K562 (cell line): Measurements from ENCODE around the gene PPIL1. TPM values are rescaled to one million over a fixed set of nuclear protein-coding genes. Genes with fewer than 3 reads are reported as not detected.

Source experiments
- ATAC-seq: fragments of 200-7000 bp; cut with Tn5 transposase; 3 replicates; pipeline ENCODE4 v1.9.1; 2020; ENCODE audit warnings: moderate library complexity
- BruUV-seq: library from RNA; stranded (reverse); fragments of 400-500 nt; replicated peaks from 2 replicates; lab custom pipeline; 2021; lab: Mats Ljungman, UMichigan
- CTCF ChIA-PET: fragments of 300-600 bp; formaldehyde crosslinking; extraction: SDS; loops from one replicate; lab custom pipeline; 2021; ENCODE audit warnings: low intra/inter-chr PET ratio; lab: Yijun Ruan, JAX
- POLR2A ChIA-PET: fragments of 300-600, 350-650 bp; sonication (Branson Sonifier 250); formaldehyde crosslinking; extraction: SDS; loops from one replicate; lab custom pipeline; 2021; ENCODE audit warnings: antibody characterized with exemption, inconsistent platforms; lab: Yijun Ruan, JAX
- DNase-seq, 4 experiments: peaks; one replicate each; pipeline versions ENCODE4 v3.0.0 to v3.0.0-alpha.2; 2011 to 2018; ENCODE audit warnings: low spot score in 3 of 4, mixed read lengths in 3 of 4; ENCODE audit errors: extremely low read depth in 1 of 4
- FAIRE-seq: peaks from 2 replicates; lab custom pipeline; 2011; peaks lifted over from hg19 to GRCh38; lab: Jason Lieb, UNC
- H2AFZ ChIP-seq: 2 replicates; pipeline ENCODE4 v1.6.0; 2011; ENCODE audit warnings: low read depth, low read length, control low read depth, inconsistent platforms
- H3K27ac ChIP-seq: fragments of 200-600 bp; 3 replicates; pipeline ENCODE4 v1.8.0; 2011; ENCODE audit warnings: low read depth, mild to moderate bottlenecking, control low read depth, inconsistent platforms, low read length, moderate library complexity, mixed read lengths; ENCODE audit errors: extremely low read depth
- H3K27me3 ChIP-seq, 2 experiments: fragments of 300-600 bp in 1 of 2; 2 replicates in 1 of 2; 3 replicates in 1 of 2; pipeline versions ENCODE4 v1.6.0 to v1.8.0; 2011; ENCODE audit warnings: inconsistent platforms in 2 of 2, low read length in 2 of 2, mild to moderate bottlenecking in 1 of 2, mixed read lengths in 1 of 2, moderate library complexity in 1 of 2; ENCODE audit not compliant: control insufficient read depth in 2 of 2, insufficient read depth in 2 of 2
- H3K36me3 ChIP-seq: fragments of 300-600 bp; 3 replicates; pipeline ENCODE4 v1.8.0; 2011; ENCODE audit warnings: mild to moderate bottlenecking, low read length, inconsistent platforms; ENCODE audit not compliant: control insufficient read depth, insufficient read depth
- H3K4me1 ChIP-seq, 2 experiments: fragments of 200-600 bp in 1 of 2; replicated peaks in 1 of 2; 2 replicates in 1 of 2; 3 replicates in 1 of 2; pipeline versions ENCODE4 v1.5.1 to v1.8.0; 2011; ENCODE audit warnings: inconsistent platforms in 2 of 2, low read length in 2 of 2, mild to moderate bottlenecking in 1 of 2, mixed read lengths in 1 of 2, moderate library complexity in 1 of 2; ENCODE audit not compliant: control insufficient read depth in 2 of 2, insufficient read depth in 2 of 2
- H3K4me2 ChIP-seq: 2 replicates; pipeline ENCODE4 v1.6.1; 2011; ENCODE audit warnings: low read length, control low read depth, inconsistent platforms, mixed read lengths; ENCODE audit not compliant: insufficient read depth
- H3K4me3 ChIP-seq: fragments of 200-600 bp; sonication (generic), shearing (Covaris generic); 2 replicates; pipeline ENCODE4 v1.5.1; 2016; ENCODE audit warnings: control low read depth, inconsistent platforms
- H3K79me2 ChIP-seq: fragments of 200-600 bp; 3 replicates; pipeline ENCODE4 v1.8.0; 2011; ENCODE audit warnings: low read length, inconsistent platforms; ENCODE audit not compliant: control insufficient read depth, insufficient read depth
- H3K9ac ChIP-seq, 2 experiments: 2 replicates each; pipeline versions ENCODE4 v1.6.0 to v1.6.1; 2011; ENCODE audit warnings: low read depth in 2 of 2, low read length in 2 of 2, control low read depth in 1 of 2, inconsistent platforms in 1 of 2, mild to moderate bottlenecking in 1 of 2, mixed read lengths in 1 of 2; ENCODE audit not compliant: insufficient read depth in 1 of 2
- H3K9me1 ChIP-seq: one replicate; pipeline ENCODE4 v1.6.0; 2011; ENCODE audit warnings: inconsistent platforms, mild to moderate bottlenecking, low read length, moderate library complexity; ENCODE audit not compliant: control insufficient read depth, insufficient read depth
- H3K9me3 ChIP-seq: replicated peaks from 2 replicates; pipeline ENCODE4 v1.5.1; 2011; ENCODE audit warnings: low read depth, low read length, inconsistent platforms; ENCODE audit not compliant: control insufficient read depth, insufficient read depth
- H4K20me1 ChIP-seq: replicated peaks from 2 replicates; pipeline ENCODE4 v1.6.1; 2011; ENCODE audit warnings: low read length, inconsistent platforms, mixed read lengths; ENCODE audit not compliant: control insufficient read depth, insufficient read depth
- NR2C2 ChIP-seq, 2 experiments: fragments of 200-800 bp in 1 of 2; sonication (Bioruptor generic) in 1 of 2; sonication (generic) in 1 of 2; formaldehyde crosslinking in 1 of 2; IDR thresholded peaks; 2 replicates each; pipeline versions ENCODE4 v1.6.1 to v1.8.0; 2016 to 2022; ENCODE audit warnings: mild to moderate bottlenecking in 1 of 2, missing compliant biosample characterization in 1 of 2, missing genetic modification characterization in 1 of 2, missing genetic modification reagents in 1 of 2
- RAD51 ChIP-seq: fragments of 450-650 bp; IDR thresholded peaks from 2 replicates; pipeline ENCODE4 v1.7.1; 2016; ENCODE audit warnings: low read depth, mild to moderate bottlenecking, borderline replicate concordance
- WGBS: fragments of 100-300 bp; shearing (Covaris generic); methylation state at CpG from one replicate; pipeline ENCODE4 v1.1.6; 2016; ENCODE audit warnings: low coverage, mixed read lengths; ENCODE audit not compliant: insufficient coverage; ENCODE audit errors: missing lambda C conversion rate; 5-methylcytosine and 5-hydroxymethylcytosine counted together
- in situ Hi-C: fragments of 300-500 bp; cut with MboI; formaldehyde crosslinking; loops from 4 replicates; pipeline ENCODE4 v1.15.0; 2018; ENCODE audit warnings: inconsistent platforms, mixed read lengths
- intact Hi-C: fragments of 100-400 bp; cut with micrococcal nuclease; formaldehyde crosslinking; loops from 2 replicates; pipeline ENCODE4 v1.14.2; 2022
- polyA plus RNA-seq, 8 experiments: library from polyadenylated mRNA; depleted of rRNA in 4 of 8; stranded (reverse) in 5 of 8; unstranded in 3 of 8; fragments of >200 nt; fragmentation: Nextera tagmentation in 2 of 8; fragmentation: Illumina TruSeq in 1 of 8; extraction: Ambion mirVana in 2 of 8; extraction: Trizol in 1 of 8; gene quantifications; 2 replicates each; pipeline versions ENCODE4 v1.2.1 to v1.2.3, GENCODE V29; 2011 to 2014; ENCODE audit warnings: inconsistent platforms in 1 of 8, missing spikeins in 1 of 8
- total RNA-seq, 7 experiments: library from RNA; depleted of rRNA in 6 of 7; stranded (reverse); fragments of >200 nt in 6 of 7; fragmentation: Illumina TruSeq in 2 of 7; extraction: Trizol in 2 of 7; gene quantifications; 2 replicates each; pipeline versions ENCODE4 v1.2.1 to v1.2.3, GENCODE V29; 2011 to 2021; ENCODE audit warnings: low replicate concordance in 1 of 7

Gene PPIL1
- total and polyA plus RNA-seq, 9 of the 15 experiments (the other 6 are each of a cell fraction or from before 2014, with no cell fraction given): 65.8 to 205 (median 130) TPM

DNA sequence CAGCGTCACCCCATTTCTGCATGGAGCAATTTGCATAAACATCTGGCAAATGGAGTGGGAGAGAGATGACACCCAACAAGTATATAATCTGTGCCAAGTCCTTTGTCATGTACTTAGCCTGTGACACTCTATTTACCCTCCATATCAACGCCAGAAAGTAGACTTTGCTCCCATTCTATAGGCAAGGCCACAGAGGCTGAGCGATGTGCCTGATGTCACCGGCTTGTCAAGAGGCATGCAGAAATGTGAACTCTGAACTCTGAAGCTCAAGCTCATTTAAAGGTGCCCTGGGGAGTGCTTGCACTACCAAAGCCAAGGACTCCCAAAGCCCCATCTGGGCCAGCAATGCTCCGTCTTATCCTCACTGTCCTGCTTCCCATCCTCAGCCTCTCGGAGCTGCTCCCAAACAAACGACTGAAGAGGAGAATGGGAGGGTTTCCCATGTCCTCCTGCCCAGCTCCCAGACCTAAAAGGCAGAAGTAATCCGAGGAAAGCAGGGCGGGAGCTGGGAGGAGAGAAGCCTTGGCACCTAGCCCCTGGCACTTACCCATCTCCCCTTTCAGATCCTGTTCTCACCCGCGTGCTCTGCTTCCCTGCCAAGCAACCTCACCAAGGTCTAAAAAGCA lies 44.6 kb downstream of the PPIL1 start:
- Histone ChIP-seq H2AFZ (peak overlapping the region; percentile 2; the same call in 1 of the 2 replicates), H3K27ac (no peak overlapping the region), H3K4me1 (peaks cover 24 to 33% of the 10 kb centered on the region in 2 experiments), H3K4me3 (no peak overlapping the region), H3K4me2 (no peak overlapping the region), H3K9me1 (no peaks in the 10 kb centered on the region), H3K9me3 (no peaks in the 10 kb centered on the region; the same call in 1 of the 2 replicates), H3K36me3 (no peaks in the 10 kb centered on the region), H4K20me1 (no peaks in the 10 kb centered on the region), H3K79me2 (no peaks in the 10 kb centered on the region), H3K9ac (no peak overlapping the region; a peak in 1 of 4 replicates), H3K27me3 (no peaks in the 10 kb centered on the region)
- in situ Hi-C loops (no loop called here), intact Hi-C loops (no loop called here)
- POLR2A ChIA-PET: interaction anchor here (0.6 to 1.4 kb wide), 4 partner anchors 10 to 1762 kb away, joined by 3 to 6 read pairs (median 4); no protein-coding TSS in a partner anchor
- CTCF ChIA-PET: no interaction called here
- BruUV-seq: no TSS peak
- TF ChIP-seq NR2C2 (CRISPR knock-in tag; IDR thresholded peaks at IDR 0.05): 0 out of 2 replicates have a peak, but pooled peaks have one; percentile 20
- no peak for TF ChIP-seq NR2C2 (tag; IDR thresholded peaks at IDR 0.05)
- no peak for TF ChIP-seq RAD51
- 50% methylated on average over 11 of the region's 11 CpGs for WGBS
- DNase-seq: no peak
- no peak for FAIRE-seq
- no peak for ATAC-seq
